K562 (cell line): ENCODE data around the gene SCIN. TPM values are rescaled to one million over a fixed set of nuclear protein-coding genes. Genes with fewer than 3 reads are reported as not detected.

ENCODE experiments used
- ATAC-seq: fragments of 200-7000 bp; cut with Tn5 transposase; 3 replicates; pipeline ENCODE4 v1.9.1; 2020; ENCODE audit warnings: moderate library complexity
- BruUV-seq: library from RNA; stranded (reverse); fragments of 400-500 nt; replicated peaks from 2 replicates; lab custom pipeline; 2021; lab: Mats Ljungman, UMichigan
- CTCF ChIA-PET: fragments of 300-600 bp; formaldehyde crosslinking; extraction: SDS; loops from one replicate; lab custom pipeline; 2021; ENCODE audit warnings: low intra/inter-chr PET ratio; lab: Yijun Ruan, JAX
- POLR2A ChIA-PET: fragments of 300-600, 350-650 bp; sonication (Branson Sonifier 250); formaldehyde crosslinking; extraction: SDS; loops from one replicate; lab custom pipeline; 2021; ENCODE audit warnings: antibody characterized with exemption, inconsistent platforms; lab: Yijun Ruan, JAX
- DNase-seq, 4 experiments: peaks; one replicate each; pipeline versions ENCODE4 v3.0.0 to v3.0.0-alpha.2; 2011 to 2018; ENCODE audit warnings: low spot score in 3 of 4, mixed read lengths in 3 of 4; ENCODE audit errors: extremely low read depth in 1 of 4
- FAIRE-seq: peaks from 2 replicates; lab custom pipeline; 2011; peaks lifted over from hg19 to GRCh38; lab: Jason Lieb, UNC
- H2AFZ ChIP-seq: 2 replicates; pipeline ENCODE4 v1.6.0; 2011; ENCODE audit warnings: low read depth, low read length, control low read depth, inconsistent platforms
- H3K27ac ChIP-seq: fragments of 200-600 bp; 3 replicates; pipeline ENCODE4 v1.8.0; 2011; ENCODE audit warnings: low read depth, mild to moderate bottlenecking, control low read depth, inconsistent platforms, low read length, moderate library complexity, mixed read lengths; ENCODE audit errors: extremely low read depth
- H3K27me3 ChIP-seq, 2 experiments: fragments of 300-600 bp in 1 of 2; 2 replicates in 1 of 2; 3 replicates in 1 of 2; pipeline versions ENCODE4 v1.6.0 to v1.8.0; 2011; ENCODE audit warnings: inconsistent platforms in 2 of 2, low read length in 2 of 2, mild to moderate bottlenecking in 1 of 2, mixed read lengths in 1 of 2, moderate library complexity in 1 of 2; ENCODE audit not compliant: control insufficient read depth in 2 of 2, insufficient read depth in 2 of 2
- H3K36me3 ChIP-seq: fragments of 300-600 bp; 3 replicates; pipeline ENCODE4 v1.8.0; 2011; ENCODE audit warnings: mild to moderate bottlenecking, low read length, inconsistent platforms; ENCODE audit not compliant: control insufficient read depth, insufficient read depth
- H3K4me1 ChIP-seq, 2 experiments: fragments of 200-600 bp in 1 of 2; replicated peaks in 1 of 2; 2 replicates in 1 of 2; 3 replicates in 1 of 2; pipeline versions ENCODE4 v1.5.1 to v1.8.0; 2011; ENCODE audit warnings: inconsistent platforms in 2 of 2, low read length in 2 of 2, mild to moderate bottlenecking in 1 of 2, mixed read lengths in 1 of 2, moderate library complexity in 1 of 2; ENCODE audit not compliant: control insufficient read depth in 2 of 2, insufficient read depth in 2 of 2
- H3K4me2 ChIP-seq: 2 replicates; pipeline ENCODE4 v1.6.1; 2011; ENCODE audit warnings: low read length, control low read depth, inconsistent platforms, mixed read lengths; ENCODE audit not compliant: insufficient read depth
- H3K4me3 ChIP-seq: fragments of 200-600 bp; sonication (generic), shearing (Covaris generic); 2 replicates; pipeline ENCODE4 v1.5.1; 2016; ENCODE audit warnings: control low read depth, inconsistent platforms
- H3K79me2 ChIP-seq: fragments of 200-600 bp; 3 replicates; pipeline ENCODE4 v1.8.0; 2011; ENCODE audit warnings: low read length, inconsistent platforms; ENCODE audit not compliant: control insufficient read depth, insufficient read depth
- H3K9ac ChIP-seq, 2 experiments: 2 replicates each; pipeline versions ENCODE4 v1.6.0 to v1.6.1; 2011; ENCODE audit warnings: low read depth in 2 of 2, low read length in 2 of 2, control low read depth in 1 of 2, inconsistent platforms in 1 of 2, mild to moderate bottlenecking in 1 of 2, mixed read lengths in 1 of 2; ENCODE audit not compliant: insufficient read depth in 1 of 2
- H3K9me1 ChIP-seq: one replicate; pipeline ENCODE4 v1.6.0; 2011; ENCODE audit warnings: inconsistent platforms, mild to moderate bottlenecking, low read length, moderate library complexity; ENCODE audit not compliant: control insufficient read depth, insufficient read depth
- H3K9me3 ChIP-seq: replicated peaks from 2 replicates; pipeline ENCODE4 v1.5.1; 2011; ENCODE audit warnings: low read depth, low read length, inconsistent platforms; ENCODE audit not compliant: control insufficient read depth, insufficient read depth
- H4K20me1 ChIP-seq: replicated peaks from 2 replicates; pipeline ENCODE4 v1.6.1; 2011; ENCODE audit warnings: low read length, inconsistent platforms, mixed read lengths; ENCODE audit not compliant: control insufficient read depth, insufficient read depth
- CTCF ChIP-seq, 3 experiments: IDR thresholded peaks in 2 of 3; conservative IDR thresholded peaks in 1 of 3; 2 replicates each; pipeline ENCODE4 v1.5.1; 2011 to 2012; ENCODE audit warnings: low read length in 3 of 3, mild to moderate bottlenecking in 3 of 3, control low read depth in 2 of 3, improper control_type of control experiment in 1 of 3, inconsistent platforms in 1 of 3, low read depth in 1 of 3, mixed read lengths in 1 of 3, moderate library complexity in 1 of 3; ENCODE audit not compliant: insufficient read depth in 2 of 3
- IFI16 ChIP-seq: fragments of 250-450 bp; sonication (Bioruptor Pico); IDR thresholded peaks from 2 replicates; pipeline ENCODE4 v2.1.2; 2022; ENCODE audit warnings: mild to moderate bottlenecking, inconsistent platforms
- KLF16 ChIP-seq: IDR thresholded peaks from 2 replicates; pipeline ENCODE4 v1.6.1; 2016; ENCODE audit warnings: antibody characterized with exemption
- LEF1 ChIP-seq: fragments of 450-650 bp; IDR thresholded peaks from 2 replicates; pipeline ENCODE4 v1.6.1; 2016; ENCODE audit warnings: mild to moderate bottlenecking
- MIER1 ChIP-seq: fragments of 450-650 bp; IDR thresholded peaks from 2 replicates; pipeline ENCODE4 v1.6.1; 2016; ENCODE audit warnings: antibody characterized with exemption, mild to moderate bottlenecking, low read depth
- POU5F1 ChIP-seq: fragments of 150-350 bp; IDR thresholded peaks from 2 replicates; pipeline ENCODE4 v1.6.1; 2014; ENCODE audit warnings: borderline replicate concordance, low read length, low read depth, mild to moderate bottlenecking; ENCODE audit not compliant: partially characterized antibody
- RAD21 ChIP-seq, 2 experiments: fragments of 250-450 bp in 1 of 2; fragments of 450-650 bp in 1 of 2; sonication (Bioruptor Pico) in 1 of 2; formaldehyde crosslinking in 1 of 2; IDR thresholded peaks in 1 of 2; conservative IDR thresholded peaks in 1 of 2; 2 replicates each; pipeline versions ENCODE4 v1.4.0 to v1.8.0; 2020 to 2022; ENCODE audit warnings: mild to moderate bottlenecking in 2 of 2, moderate library complexity in 1 of 2
- SAFB2 ChIP-seq: fragments of 200-400 bp; formaldehyde crosslinking; IDR thresholded peaks from 2 replicates; pipeline ENCODE4 v1.6.1; 2018; ENCODE audit warnings: borderline replicate concordance, low read length, low read depth, moderate library complexity; ENCODE audit not compliant: severe bottlenecking
- TFAM ChIP-seq: fragments of 250-450 bp; sonication (Bioruptor Pico); conservative IDR thresholded peaks from 2 replicates; pipeline ENCODE4 v1.5.0; 2021; ENCODE audit warnings: mild to moderate bottlenecking, moderate library complexity
- ZNF23 ChIP-seq: fragments of 250-450 bp; sonication (Bioruptor Pico); IDR thresholded peaks from 2 replicates; pipeline ENCODE4 v1.4.0; 2020; ENCODE audit warnings: mild to moderate bottlenecking
- ZNF518B ChIP-seq: fragments of 250-450 bp; sonication (Bioruptor Pico); IDR thresholded peaks from 2 replicates; pipeline ENCODE4 v1.5.0; 2021; ENCODE audit warnings: mild to moderate bottlenecking, moderate library complexity
- WGBS: fragments of 100-300 bp; shearing (Covaris generic); methylation state at CpG from one replicate; pipeline ENCODE4 v1.1.6; 2016; ENCODE audit warnings: low coverage, mixed read lengths; ENCODE audit not compliant: insufficient coverage; ENCODE audit errors: missing lambda C conversion rate; 5-methylcytosine and 5-hydroxymethylcytosine counted together
- in situ Hi-C: fragments of 300-500 bp; cut with MboI; formaldehyde crosslinking; loops from 4 replicates; pipeline ENCODE4 v1.15.0; 2018; ENCODE audit warnings: inconsistent platforms, mixed read lengths
- intact Hi-C: fragments of 100-400 bp; cut with micrococcal nuclease; formaldehyde crosslinking; loops from 2 replicates; pipeline ENCODE4 v1.14.2; 2022
- polyA plus RNA-seq, 8 experiments: library from polyadenylated mRNA; depleted of rRNA in 4 of 8; stranded (reverse) in 5 of 8; unstranded in 3 of 8; fragments of >200 nt; fragmentation: Nextera tagmentation in 2 of 8; fragmentation: Illumina TruSeq in 1 of 8; extraction: Ambion mirVana in 2 of 8; extraction: Trizol in 1 of 8; gene quantifications; 2 replicates each; pipeline versions ENCODE4 v1.2.1 to v1.2.3, GENCODE V29; 2011 to 2014; ENCODE audit warnings: inconsistent platforms in 1 of 8, missing spikeins in 1 of 8
- total RNA-seq, 7 experiments: library from RNA; depleted of rRNA in 6 of 7; stranded (reverse); fragments of >200 nt in 6 of 7; fragmentation: Illumina TruSeq in 2 of 7; extraction: Trizol in 2 of 7; gene quantifications; 2 replicates each; pipeline versions ENCODE4 v1.2.1 to v1.2.3, GENCODE V29; 2011 to 2021; ENCODE audit warnings: low replicate concordance in 1 of 7
- TF ChIP-seq, protein P1 (sequence below), 2 experiments: IDR thresholded peaks in 1 of 2; conservative IDR thresholded peaks in 1 of 2; 2 replicates each; pipeline ENCODE4 v1.6.1; 2016; ENCODE audit warnings: low read depth in 2 of 2, mild to moderate bottlenecking in 1 of 2, missing compliant biosample characterization in 1 of 2, missing genetic modification characterization in 1 of 2, moderate library complexity in 1 of 2

The SCIN gene
- total and polyA plus RNA-seq, 9 of the 15 experiments (the other 6 are each of a cell fraction or from before 2014, with no cell fraction given): 0.67 to 18.2 (median 10.6) TPM

DNA sequence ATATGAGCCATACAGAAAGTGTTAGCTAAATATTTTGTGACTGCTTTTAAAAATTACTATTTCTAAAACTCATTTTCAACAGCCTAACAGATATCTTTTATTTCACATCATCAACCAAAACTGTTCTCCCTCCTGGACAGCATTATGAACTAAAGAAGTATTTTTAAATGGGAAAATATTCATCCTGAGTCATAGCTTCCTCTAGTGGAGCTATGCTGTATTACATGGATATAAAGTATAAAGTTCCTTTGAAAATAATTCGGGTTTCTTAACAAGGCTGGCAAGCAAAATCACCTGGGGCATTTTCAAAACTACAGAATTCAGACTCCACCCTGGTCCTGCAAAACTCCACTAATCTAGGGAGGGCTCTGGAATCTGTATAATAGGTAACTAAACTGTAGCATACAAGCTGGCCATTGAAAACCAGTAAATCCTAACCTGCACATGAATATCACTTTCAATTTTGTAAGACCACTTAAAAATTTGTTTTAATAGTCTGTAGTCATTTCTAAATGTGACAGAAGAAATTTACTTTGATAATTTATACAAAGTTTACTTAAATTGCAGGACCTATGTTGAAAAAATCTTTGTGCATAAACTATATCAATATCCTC lies 53.5 kb downstream of the SCIN start:
- in situ Hi-C loops (loop anchor here (5.0 to 25.0 kb wide), 2 partner anchors 102 to 562 kb away; no protein-coding TSS in a partner anchor), intact Hi-C loops (loop anchor here (1.0 to 5.0 kb wide), 4 partner anchors 37 to 557 kb away; no protein-coding TSS in a partner anchor)
- peak; percentile 78 for ATAC-seq
- TF ChIP-seq ZNF23 (CRISPR knock-in tag) (no peak), RAD21 (CRISPR knock-in tag; conservative IDR thresholded peaks at IDR 0.05 in 1 of 2, IDR thresholded peaks at IDR 0.05 in 1 of 2) (peak; percentile 88 to 92), CTCF (IDR thresholded peaks at IDR 0.05 in 2 of 3, conservative IDR thresholded peaks at IDR 0.05 in 1 of 3; ENCODE audit: insufficient read depth in 2 of 3, low read depth in 1 of 3, low read length in 3 of 3) (peak; percentile 57 to 88 (median 74); a peak in 5 of 6 replicates), SAFB2 (no peak), LEF1 (no peak), IFI16 (CRISPR knock-in tag) (no peak), TFAM (CRISPR knock-in tag) (no peak), POU5F1 (no peak), KLF16 (peak; percentile 43; the same call in 1 of the 2 replicates), MIER1 (no peak), ZNF518B (CRISPR knock-in tag) (no peak)
- TF ChIP-seq, protein P1, sequence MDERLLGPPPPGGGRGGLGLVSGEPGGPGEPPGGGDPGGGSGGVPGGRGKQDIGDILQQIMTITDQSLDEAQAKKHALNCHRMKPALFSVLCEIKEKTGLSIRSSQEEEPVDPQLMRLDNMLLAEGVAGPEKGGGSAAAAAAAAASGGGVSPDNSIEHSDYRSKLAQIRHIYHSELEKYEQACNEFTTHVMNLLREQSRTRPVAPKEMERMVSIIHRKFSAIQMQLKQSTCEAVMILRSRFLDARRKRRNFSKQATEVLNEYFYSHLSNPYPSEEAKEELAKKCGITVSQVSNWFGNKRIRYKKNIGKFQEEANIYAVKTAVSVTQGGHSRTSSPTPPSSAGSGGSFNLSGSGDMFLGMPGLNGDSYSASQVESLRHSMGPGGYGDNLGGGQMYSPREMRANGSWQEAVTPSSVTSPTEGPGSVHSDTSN (CRISPR knock-in tag; IDR thresholded peaks at IDR 0.05; ENCODE audit: low read depth): no peak
- TF ChIP-seq, protein P1 (tag; conservative IDR thresholded peaks at IDR 0.05; ENCODE audit: low read depth): no peak

More for the DNA sequence above, 53.5 kb downstream of the SCIN start:
- Histone ChIP-seq H3K36me3 (no peaks in the 10 kb centered on the region), H3K9me3 (no peaks in the 10 kb centered on the region), H3K9me1 (no peaks in the 10 kb centered on the region), H4K20me1 (no peaks in the 10 kb centered on the region), H3K4me2 (no peak overlapping the region), H2AFZ (peak overlapping the region; percentile 60; the same call in 1 of the 2 replicates), H3K79me2 (no peaks in the 10 kb centered on the region), H3K27ac (no peak overlapping the region; the same call in 2 of the 3 replicates), H3K4me1 (peaks cover 0 to 10% of the 10 kb centered on the region in 2 experiments; a peak in 2 of 5 replicates), H3K9ac (no peak overlapping the region; a peak in 1 of 4 replicates), H3K4me3 (no peak overlapping the region), H3K27me3 (no peaks in the 10 kb centered on the region)
- ChIA-PET POLR2A (interaction anchor here (1.1 kb wide), 1 partner anchor 1367 kb away, joined by 4 read pairs; no protein-coding TSS in a partner anchor), CTCF (interaction anchor here (1.5 to 2.9 kb wide), 2 partner anchors 99 to 166 kb away, joined by 8 to 32 read pairs; no protein-coding TSS in a partner anchor)
- 0% methylated on average over 1 of the region's 1 CpG for WGBS
- DNase-seq (peak; percentile 19 to 49 (median 24)), FAIRE-seq (peak; percentile 73)
- no TSS peak for BruUV-seq
